Upper lobe of left lung (tissue), 4 donors: ENCODE results near the gene CHL1.

Experiments
- EP300 ChIP-seq, 4 donors: sonication (generic); formaldehyde crosslinking; IDR thresholded peaks; one replicate each; pipeline ENCODE4 v1.5.1; 2017; ENCODE audit warnings: antibody characterized with exemption in 4 of 4, control low read depth in 2 of 4
- POLR2A ChIP-seq, 4 donors: fragments of 450-650 bp; IDR thresholded peaks; one replicate each; pipeline ENCODE4 v1.5.1; 2016 to 2017; ENCODE audit warnings: antibody characterized with exemption in 4 of 4, mild to moderate bottlenecking in 2 of 4
- POLR2AphosphoS5 ChIP-seq, 2 donors: sonication (generic); formaldehyde crosslinking; IDR thresholded peaks; one replicate each; pipeline ENCODE4 v1.5.1; 2017; ENCODE audit warnings: antibody characterized with exemption in 2 of 2
- TF ChIP-seq, protein P1 (sequence below), 6 experiments: fragments of 450-650 bp in 4 of 6; fragments of 200-600 bp in 2 of 6; sonication (generic) in 2 of 6; IDR thresholded peaks; one replicate each; pipeline ENCODE4 v1.5.1; 2016 to 2019; ENCODE audit warnings: antibody characterized with exemption in 6 of 6

DNA sequence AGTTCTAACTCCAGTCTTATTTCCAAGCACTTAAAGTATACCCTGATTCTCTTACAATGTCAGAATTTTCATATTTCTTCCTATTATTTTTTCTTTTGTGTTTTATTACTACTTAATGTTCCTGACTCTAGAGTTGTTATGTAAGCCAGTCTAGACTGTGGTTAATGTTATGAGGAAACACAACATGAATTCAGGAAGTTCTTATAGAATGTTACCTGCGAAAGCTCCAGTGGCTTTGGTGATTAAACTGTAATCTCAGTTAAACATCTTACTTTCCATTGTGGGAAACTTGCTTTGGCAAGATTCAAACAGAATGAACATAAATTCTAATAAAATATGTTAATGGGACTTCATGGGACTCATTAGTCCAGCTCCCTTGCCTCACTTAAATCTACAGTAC lies 36.6 kb upstream of the CHL1 start:
- TF ChIP-seq POLR2AphosphoS5 (IDR thresholded peaks at IDR 0.05) (no peak), EP300 (IDR thresholded peaks at IDR 0.05) (no peak), POLR2A (IDR thresholded peaks at IDR 0.05) (no peak)
- TF ChIP-seq, protein P1, sequence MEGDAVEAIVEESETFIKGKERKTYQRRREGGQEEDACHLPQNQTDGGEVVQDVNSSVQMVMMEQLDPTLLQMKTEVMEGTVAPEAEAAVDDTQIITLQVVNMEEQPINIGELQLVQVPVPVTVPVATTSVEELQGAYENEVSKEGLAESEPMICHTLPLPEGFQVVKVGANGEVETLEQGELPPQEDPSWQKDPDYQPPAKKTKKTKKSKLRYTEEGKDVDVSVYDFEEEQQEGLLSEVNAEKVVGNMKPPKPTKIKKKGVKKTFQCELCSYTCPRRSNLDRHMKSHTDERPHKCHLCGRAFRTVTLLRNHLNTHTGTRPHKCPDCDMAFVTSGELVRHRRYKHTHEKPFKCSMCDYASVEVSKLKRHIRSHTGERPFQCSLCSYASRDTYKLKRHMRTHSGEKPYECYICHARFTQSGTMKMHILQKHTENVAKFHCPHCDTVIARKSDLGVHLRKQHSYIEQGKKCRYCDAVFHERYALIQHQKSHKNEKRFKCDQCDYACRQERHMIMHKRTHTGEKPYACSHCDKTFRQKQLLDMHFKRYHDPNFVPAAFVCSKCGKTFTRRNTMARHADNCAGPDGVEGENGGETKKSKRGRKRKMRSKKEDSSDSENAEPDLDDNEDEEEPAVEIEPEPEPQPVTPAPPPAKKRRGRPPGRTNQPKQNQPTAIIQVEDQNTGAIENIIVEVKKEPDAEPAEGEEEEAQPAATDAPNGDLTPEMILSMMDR (IDR thresholded peaks at IDR 0.05) = no peak
